Stimulated activated CD8-positive, alpha-beta memory T cell treated with anti-CD3 and anti-CD28 coated beads, Interleukin-15, amount 100 ng/mL, for 4 hours (primary cell): ENCODE data around the gene CACNA1C.

Experiments
- DNase-seq, 2 donors: peaks; one replicate each; pipeline ENCODE4 v3.0.0-alpha.2; 2020; ENCODE audit warnings: low read depth in 2 of 2

The CACNA1C gene

GRCh38 chr12:2551412-2551900 is 498.7 kb downstream of the CACNA1C start:
- no peak for DNase-seq

- no peak for DNase-seq
Measured at GRCh38 chr12:2552000-2552756, 499.4 kb downstream of the CACNA1C start.

DNA sequence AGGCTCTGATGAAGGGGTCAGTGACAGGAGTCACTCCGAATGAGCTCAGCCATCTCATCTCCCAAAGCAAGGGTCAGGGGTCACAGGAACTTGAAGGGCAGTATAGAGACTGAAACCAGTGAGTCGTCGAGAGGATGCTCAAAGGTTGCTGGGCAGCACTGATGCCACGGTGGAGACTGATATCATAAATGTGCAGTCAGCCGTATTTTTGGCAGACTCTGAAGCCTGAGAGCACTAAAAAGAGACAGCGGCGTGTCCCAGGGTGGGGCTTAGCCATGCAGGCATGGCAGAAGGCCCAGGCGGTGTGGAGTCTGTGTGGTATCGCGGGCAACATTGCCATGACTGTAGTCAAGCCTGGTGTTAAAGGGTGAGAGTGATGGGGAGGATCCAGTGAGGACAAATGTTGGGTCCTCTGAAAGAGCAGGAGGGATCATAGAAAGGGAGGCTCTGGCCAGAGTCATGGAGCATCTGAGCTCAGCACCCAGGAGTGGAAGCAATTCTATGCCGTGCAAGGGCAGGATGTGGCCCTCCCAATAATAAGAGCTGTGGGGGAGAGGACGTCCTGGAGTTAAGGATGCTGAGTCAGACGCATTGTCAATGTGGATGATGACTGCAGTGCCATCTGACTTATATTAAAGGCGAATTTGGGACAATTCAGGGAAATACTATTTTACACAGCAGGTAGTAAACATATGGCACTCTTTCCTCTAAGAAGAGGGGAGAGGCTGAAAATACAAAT is 500.8 kb downstream of the CACNA1C start:
- DNase-seq = no peak

- no peak for DNase-seq
Measured at GRCh38 chr12:2555487-2556082, 502.8 kb downstream of the CACNA1C start.

DNA sequence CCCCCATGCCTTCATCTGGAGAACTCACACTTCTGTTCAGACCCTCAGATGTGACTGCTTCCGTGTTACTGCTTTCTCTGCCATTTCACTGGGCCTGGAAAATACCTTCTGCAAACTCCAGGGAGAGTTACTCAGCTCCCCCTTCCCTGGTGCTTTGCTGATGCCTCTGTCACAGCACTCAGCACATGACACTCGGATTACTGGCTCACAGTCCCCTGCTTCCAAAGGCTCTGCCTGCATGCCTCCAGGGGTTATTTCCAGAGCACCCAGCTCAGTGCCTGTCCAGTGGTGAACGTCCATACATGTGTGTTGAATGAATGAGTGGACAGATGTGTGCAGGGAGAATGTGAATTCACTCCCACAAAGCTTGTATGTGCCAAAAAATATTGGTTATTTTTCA is 504.8 kb downstream of the CACNA1C start:
- DNase-seq = no peak

DNA sequence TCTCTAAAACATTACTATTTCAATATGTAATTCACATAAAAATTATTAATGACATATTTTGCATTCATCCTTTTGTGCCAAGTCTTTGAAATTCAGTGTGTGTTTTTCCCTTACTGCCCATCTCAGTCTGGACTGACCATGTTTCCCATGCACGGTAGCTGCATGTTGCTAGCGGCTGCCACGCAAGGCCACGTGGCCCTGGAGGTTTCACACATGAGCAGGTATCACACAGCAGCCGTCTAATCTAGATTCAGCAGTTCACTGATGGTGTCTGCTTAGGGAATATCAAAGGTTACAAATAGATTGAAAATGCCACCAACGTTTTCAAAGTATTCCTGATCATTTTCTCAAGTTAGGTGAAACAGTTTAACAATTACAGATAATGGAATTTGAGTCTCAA is 507.1 kb downstream of the CACNA1C start:
- DNase-seq = no peak

- DNase-seq = no peak
Measured at GRCh38 chr12:2560356-2560755, 507.6 kb downstream of the CACNA1C start.

- no peak for DNase-seq
Measured at GRCh38 chr12:2561367-2561766, 508.6 kb downstream of the CACNA1C start.

DNA sequence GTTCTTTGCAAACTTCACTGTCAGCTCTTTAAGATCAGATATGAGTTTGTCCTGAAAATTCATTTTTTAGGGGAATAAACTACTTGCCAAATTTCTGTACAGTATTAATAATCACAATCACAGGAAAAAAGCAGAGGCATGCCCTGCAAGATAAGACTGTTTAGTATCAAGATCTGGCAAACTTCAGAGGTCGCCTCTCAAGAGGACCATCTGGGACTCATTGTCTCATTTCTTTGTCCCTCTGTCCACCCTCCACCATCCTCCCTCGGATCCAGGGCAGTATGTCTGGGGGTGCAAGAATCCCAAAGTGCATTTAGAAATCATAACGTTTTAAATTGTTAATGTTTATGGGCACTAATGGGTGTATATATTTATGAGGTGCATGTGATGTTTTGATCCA is 509.6 kb downstream of the CACNA1C start:
- DNase-seq = no peak

GRCh38 chr12:2563709-2564108 is 510.9 kb downstream of the CACNA1C start:
- DNase-seq = no peak

GRCh38 chr12:2566161-2566560 is 513.4 kb downstream of the CACNA1C start:
- no peak for DNase-seq

DNA sequence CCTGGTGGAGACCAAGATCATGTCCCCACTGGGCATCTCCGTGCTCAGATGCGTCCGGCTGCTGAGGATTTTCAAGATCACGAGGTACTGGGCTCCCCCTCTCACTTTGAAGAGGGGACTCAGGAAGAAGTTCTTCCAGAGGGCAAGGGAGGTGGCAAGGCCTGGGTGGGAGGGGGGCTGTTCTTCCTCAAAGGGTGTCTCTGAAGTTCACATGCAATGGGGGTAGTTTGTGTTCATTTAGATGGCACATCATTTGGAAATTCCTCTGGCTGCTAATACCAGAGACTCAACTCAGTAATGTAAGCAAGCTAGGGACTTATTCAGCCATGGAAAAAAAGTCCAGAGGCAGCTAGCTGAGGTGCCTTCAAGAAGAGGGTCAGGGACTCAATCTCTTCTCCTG is 514.9 kb downstream of the CACNA1C start:
- DNase-seq = no peak

- no peak for DNase-seq
Measured at GRCh38 chr12:2570562-2570961, 517.8 kb downstream of the CACNA1C start.

- no peak for DNase-seq
Measured at GRCh38 chr12:2574355-2574935, 521.7 kb downstream of the CACNA1C start.

- DNase-seq = no peak
Measured at GRCh38 chr12:2575245-2575644, 522.5 kb downstream of the CACNA1C start.

- no peak for DNase-seq
Measured at GRCh38 chr12:2578211-2578610, 525.4 kb downstream of the CACNA1C start.

DNA sequence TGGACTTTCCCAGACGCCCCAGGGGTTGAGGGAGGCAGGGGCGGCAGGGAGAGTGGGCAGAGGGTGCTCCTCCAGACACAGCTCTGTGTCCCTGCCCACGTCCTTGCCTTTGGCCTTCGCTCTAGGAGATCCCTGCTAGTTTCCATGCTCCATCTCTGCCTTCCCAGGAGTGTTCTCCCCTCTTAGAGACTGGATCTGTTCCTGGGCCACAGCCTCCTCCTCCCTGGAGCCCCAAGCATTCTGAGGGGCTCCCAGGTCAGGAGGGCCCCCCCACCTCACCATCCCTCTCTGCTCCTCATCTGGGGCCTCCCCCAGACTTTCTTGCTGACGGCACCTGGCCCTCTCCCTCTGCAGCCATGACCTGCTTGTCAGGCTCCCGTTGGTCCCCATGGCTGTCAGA is 526.0 kb downstream of the CACNA1C start:
- DNase-seq = no peak

DNA sequence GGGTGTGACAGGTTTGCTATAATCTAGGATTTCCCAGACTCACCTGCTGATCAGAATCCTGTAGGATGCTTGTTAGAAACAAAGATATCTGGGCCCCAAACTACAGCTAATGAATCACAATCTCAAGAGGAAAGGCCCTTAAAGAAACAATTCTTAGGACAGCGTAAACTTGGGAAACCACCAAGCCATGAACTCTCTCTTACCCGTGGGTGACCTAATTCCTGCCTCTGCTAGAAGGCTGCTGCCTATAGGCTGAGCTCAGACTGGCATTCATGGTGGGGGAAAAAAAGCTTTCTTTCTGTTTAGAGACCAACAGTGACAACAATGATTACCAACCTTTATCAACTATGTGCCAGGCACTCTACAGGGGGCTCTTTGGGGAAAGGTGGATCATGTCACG is 528.0 kb downstream of the CACNA1C start:
- DNase-seq = no peak

DNA sequence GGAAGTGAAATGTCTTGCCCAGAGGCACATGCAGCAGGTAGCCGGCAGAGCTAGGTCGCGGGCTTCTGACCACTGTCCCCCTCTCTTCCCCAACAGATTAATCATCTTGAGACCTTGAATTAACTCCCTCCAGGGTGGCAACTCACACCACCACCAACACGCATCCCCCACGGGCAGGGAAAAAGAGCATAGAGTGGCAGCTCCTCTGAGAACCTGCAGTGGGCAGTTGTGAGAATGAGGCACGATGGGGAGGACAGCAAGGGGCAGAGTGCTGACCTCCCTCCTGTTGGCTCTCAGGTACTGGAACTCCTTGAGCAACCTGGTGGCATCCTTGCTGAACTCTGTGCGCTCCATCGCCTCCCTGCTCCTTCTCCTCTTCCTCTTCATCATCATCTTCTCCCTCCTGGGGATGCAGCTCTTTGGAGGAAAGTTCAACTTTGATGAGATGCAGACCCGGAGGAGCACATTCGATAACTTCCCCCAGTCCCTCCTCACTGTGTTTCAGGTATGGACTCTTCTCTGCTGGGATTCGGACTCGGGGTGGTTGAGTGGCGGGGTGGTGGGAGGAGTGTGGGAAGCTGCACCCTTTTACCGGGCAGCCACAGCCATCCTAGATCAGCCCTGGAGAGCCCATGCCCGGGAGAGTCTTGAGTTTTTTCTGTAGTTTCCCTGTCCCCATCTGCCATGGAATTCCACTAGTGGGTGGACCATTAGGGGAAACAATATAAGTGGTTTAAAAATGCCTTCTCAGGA is 528.7 kb downstream of the CACNA1C start:
- no peak for DNase-seq

GRCh38 chr12:2582631-2583030 is 529.8 kb downstream of the CACNA1C start:
- no peak for DNase-seq

DNA sequence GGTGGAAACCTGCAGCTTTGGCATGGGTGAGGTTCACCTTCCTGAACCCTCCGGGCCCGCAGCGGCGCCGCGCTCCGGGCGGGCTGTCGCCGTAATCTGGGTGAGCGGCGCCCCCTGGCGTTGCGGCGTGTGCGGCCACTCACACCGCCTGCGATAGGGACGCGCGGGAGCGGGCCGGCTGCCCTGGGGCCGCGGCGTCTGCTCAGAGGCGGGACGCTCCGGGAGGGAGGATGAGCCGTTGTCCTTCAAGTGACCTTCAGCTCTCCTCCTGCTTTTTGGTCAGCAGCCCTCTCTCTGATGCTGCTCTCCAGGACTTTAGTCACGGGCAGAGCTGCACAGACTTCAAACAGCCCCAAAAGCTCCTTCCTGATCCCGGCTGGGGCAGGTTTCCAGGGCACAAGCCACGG is 530.3 kb downstream of the CACNA1C start:
- DNase-seq = no peak
